ENCODE results near the gene CLEC5A.

GRCh38 chr7:141952461-141952860 lies 5.7 kb upstream of the CLEC5A start:
- TF ChIP-seq, protein P1, sequence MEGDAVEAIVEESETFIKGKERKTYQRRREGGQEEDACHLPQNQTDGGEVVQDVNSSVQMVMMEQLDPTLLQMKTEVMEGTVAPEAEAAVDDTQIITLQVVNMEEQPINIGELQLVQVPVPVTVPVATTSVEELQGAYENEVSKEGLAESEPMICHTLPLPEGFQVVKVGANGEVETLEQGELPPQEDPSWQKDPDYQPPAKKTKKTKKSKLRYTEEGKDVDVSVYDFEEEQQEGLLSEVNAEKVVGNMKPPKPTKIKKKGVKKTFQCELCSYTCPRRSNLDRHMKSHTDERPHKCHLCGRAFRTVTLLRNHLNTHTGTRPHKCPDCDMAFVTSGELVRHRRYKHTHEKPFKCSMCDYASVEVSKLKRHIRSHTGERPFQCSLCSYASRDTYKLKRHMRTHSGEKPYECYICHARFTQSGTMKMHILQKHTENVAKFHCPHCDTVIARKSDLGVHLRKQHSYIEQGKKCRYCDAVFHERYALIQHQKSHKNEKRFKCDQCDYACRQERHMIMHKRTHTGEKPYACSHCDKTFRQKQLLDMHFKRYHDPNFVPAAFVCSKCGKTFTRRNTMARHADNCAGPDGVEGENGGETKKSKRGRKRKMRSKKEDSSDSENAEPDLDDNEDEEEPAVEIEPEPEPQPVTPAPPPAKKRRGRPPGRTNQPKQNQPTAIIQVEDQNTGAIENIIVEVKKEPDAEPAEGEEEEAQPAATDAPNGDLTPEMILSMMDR (conservative IDR thresholded peaks at IDR 0.05; ENCODE audit: low read length), result no peak
- no peak for TF ChIP-seq EZH2phosphoT487 (IDR thresholded peaks at IDR 0.05; ENCODE audit: borderline replicate concordance)

All from Loucy (cell line).